ENCODE measurements around the gene CFAP54. TPM values are rescaled to one million over a fixed set of nuclear protein-coding genes. Genes with fewer than 3 reads are reported as not detected.

Gene CFAP54
- total RNA-seq, 1 experiment from 2014 or later = not detected

DNA sequence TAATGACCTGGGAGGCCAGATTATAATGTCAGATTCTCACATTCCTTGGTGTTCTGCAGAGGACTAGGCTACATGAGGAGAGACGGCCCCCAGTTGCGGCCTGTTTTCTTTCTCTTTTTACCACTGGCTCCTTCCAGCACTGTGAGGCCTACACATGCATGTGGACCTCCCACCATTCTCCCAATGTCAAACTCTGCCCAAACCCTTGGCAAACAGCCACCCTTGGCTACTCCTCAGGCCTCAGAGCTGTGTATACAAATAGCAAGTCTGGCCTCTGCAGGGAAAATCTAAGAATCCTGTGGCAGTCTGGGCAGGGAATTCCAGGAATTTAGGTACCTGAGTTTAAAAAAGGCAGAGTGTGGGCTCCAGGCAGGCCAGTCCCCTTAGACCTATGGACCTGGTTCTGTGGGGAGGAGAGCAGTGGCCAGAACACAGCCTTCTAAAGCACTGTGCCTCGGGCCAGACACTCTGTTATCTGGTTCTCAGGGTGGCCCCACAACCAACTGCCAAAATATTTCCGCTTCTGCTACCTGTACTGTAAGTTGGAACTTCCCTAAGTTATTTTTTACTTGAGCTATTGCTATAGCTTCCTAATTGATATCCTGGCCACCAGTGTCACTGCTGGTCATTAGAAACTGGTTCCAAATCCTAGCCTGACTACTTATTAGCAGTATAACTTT, 397.8 kb downstream of the CFAP54 start:
- DNase-seq (ENCODE audit: low spot score) = no peak

- no peak for DNase-seq (ENCODE audit: low spot score)
Measured at GRCh38 chr12:96889273-96889933, 400.0 kb downstream of the CFAP54 start.

GRCh38 chr12:96890331-96890730, 401.0 kb downstream of the CFAP54 start:
- DNase-seq (ENCODE audit: low spot score) = no peak

DNA sequence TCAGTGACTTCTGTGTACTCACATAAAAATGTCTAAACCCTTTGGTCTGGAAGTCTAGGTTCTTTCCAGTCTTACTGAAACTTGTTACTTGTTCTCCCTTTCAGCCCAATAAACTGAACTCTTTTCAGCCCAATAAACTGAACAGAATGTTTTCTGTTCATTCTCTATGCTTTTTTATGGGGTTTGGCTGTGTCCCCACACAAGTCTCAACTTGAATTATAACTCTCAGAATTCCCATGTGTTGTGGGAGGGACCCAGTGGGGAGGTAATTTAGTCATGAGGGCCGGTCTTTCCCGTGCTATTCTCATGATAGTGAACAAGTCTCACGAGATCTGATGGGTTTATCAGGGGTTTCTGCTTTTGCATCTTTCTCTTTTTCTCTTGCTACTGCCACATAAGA, 402.7 kb downstream of the CFAP54 start:
- DNase-seq (ENCODE audit: low spot score) = no peak

DNA sequence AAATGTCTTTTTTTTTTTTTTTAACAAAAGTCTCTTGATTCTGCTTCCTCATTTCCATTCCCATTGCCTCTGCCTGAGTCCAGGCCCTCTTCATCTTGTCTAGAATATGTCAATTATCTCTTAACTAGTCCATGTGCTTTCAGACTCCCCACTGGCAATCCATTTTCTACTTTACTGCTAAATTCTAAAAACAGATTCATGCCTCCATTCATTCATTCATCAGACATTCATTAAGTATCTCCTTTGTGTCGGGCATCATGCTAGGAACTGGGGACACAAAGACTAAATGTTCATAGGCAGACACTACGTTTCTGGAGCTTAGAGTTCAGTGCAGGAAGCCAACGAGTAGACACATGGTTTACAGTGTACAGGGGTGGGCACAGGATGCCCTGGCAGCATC, 408.0 kb downstream of the CFAP54 start:
- no peak for DNase-seq (ENCODE audit: low spot score)

GRCh38 chr12:96901175-96901574, 411.8 kb downstream of the CFAP54 start:
- DNase-seq (ENCODE audit: low spot score) = no peak

DNA sequence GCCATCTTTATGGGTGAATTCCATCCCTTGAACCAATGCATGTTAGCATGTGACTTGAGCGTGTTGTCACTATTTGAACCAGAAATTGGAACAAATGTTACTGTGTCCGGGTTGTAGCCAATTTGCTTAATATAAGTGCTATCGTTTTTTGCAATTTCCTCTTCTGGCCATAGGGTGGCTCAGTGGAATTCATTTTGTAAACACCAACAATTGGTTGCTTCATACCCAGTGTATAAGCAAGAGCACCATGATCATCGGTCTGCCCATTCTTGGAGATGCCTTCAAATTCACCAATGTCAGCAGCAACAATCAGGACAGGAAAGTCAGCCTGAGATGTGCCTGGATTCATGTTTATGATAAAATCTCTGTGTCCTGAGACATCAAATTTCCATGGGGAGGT, 412.7 kb downstream of the CFAP54 start:
- DNase-seq (ENCODE audit: low spot score) = peak; percentile 16

DNA sequence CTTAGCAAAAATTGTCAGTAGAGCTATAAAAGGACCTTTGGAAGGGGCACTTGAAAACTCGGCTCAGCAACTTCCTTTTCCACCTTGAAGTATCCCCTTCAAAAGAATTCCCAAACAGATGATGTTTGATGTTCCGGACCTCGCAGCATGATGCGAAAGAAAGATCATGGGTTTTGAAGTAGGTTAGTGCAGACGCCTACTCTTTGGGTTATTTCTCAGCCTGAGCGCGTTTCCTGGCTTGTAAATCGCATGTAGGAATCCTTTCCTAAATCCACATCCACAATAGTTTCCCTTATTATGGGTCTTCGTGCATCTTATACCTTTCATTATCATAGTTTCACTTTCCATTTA, 417.1 kb downstream of the CFAP54 start:
- DNase-seq (ENCODE audit: low spot score) = no peak

DNA sequence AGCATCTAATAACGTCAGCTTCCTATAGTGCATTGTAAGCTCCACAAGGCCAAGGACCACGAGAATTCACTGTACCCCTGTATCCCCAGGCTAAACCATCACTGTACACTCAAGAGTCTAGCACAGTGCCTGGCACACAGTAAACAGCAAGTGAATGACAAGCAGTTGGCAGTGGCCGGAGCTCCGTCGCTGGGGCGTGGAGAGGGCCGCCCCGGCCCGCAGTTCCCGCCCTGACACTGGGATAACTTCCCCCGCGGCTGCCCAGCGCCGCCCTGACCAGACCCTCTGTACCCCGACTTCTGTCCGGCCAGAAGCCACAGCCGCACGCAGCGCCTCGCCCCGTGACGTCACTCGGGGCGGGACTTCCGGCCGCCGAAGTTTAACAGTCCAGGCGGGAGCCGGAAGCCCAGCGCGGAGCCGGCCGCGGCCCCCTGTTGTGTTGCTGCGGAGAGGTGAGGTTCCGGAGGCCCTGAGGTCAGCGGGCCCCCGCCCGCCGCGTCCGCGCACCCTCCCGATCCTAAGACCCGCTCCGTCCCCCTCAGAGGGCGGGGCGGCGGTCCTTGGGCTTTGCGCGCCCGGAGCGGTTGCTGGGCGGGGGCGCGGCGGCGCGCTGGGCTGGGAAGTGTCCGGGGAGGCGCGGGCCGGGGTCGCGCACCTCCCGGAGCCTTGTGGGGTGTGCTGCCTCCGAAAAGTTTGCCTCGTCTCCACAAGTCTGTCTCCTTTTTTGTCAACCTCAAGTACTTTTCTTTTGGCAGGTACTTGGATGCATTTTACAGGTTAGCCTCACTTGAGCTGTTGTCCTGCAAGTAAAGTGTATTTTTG, 417.7 kb downstream of the CFAP54 start, which contains the start of gene NEDD1:
Gene NEDD1, plus strand, starts transcription at position 409 of the 822 bp plus-strand sequence. CDS start 2,503 bp downstream, outside the sequence.
- DNase-seq (ENCODE audit: low spot score) = peak; percentile 89

DNA sequence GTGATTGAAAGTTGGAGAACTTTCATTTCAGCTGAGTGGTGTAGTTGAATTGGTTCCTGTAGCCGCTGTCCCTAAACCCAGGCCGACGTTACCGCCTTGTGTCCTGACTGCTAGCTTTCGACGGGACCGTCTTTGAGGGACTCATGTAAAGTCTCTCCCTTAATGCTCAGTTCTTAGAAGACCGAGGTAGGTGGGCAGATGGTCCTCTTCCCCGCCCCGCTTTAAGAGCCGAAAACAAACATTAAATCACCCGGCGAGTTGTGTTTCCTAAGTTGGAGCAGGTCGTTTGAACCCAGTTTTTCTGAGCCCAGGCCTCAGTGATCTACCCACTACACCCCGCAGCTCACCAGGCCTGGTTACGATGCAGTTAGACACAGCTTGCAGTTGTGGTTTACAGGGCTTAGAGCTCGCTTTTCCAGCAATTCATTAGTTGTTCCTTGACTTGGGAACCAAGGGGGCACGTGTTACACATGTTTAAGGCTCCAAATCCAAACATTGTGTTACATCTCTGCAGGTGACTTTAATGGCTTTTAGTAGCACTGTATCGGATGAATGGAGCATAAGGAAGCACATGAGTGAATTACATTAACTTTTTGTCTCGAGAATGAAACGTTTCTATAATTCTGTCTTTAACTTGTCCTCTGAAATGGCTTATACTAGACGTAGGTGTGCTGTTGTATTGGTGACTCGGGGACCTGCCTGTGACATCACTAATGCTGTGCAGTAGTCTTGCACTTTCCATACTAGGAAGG, 418.5 kb downstream of the CFAP54 start:
- peak; percentile 55 for DNase-seq (ENCODE audit: low spot score)

- DNase-seq (ENCODE audit: low spot score) = no peak
Measured at GRCh38 chr12:96908423-96908675, 419.0 kb downstream of the CFAP54 start.

DNA sequence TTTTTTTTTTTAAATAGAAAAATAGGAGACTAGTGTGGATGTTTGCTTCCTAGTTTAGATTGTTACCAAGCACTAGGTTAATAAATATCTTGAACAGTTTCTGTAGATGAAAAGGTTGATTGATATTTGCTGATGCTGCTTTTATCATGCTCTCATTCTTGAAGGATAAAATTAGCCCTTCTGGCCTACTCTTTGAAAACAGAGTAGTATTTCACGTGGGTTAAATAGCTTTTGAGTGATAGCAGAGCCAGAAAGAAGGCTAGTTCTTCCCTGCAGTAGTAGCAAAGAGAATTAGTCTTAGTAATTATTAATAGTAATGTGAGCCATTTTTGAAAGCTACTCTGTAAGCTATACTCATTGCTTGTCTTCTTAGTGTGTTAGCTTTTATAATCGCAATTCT, 422.9 kb downstream of the CFAP54 start:
- DNase-seq (ENCODE audit: low spot score) = no peak

DNA sequence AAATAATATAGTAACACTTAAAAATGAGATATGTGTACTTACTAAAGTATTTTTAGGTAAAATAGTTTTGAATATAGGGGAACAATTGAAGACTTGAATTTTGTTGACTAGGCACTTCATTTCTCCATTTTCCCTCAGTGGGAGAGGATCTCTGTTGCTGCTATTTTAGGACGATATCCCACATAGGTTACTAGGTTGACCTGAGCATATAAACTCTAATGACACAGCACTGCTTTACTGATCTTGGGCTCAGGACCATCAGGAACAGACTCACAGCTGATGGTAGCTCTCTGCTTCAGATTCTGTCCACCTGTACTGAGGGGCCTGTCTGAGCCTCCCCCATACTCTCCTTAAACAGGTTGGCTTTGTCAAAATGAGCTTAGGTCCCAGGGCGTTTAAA, 423.6 kb downstream of the CFAP54 start:
- DNase-seq (ENCODE audit: low spot score) = no peak

DNA sequence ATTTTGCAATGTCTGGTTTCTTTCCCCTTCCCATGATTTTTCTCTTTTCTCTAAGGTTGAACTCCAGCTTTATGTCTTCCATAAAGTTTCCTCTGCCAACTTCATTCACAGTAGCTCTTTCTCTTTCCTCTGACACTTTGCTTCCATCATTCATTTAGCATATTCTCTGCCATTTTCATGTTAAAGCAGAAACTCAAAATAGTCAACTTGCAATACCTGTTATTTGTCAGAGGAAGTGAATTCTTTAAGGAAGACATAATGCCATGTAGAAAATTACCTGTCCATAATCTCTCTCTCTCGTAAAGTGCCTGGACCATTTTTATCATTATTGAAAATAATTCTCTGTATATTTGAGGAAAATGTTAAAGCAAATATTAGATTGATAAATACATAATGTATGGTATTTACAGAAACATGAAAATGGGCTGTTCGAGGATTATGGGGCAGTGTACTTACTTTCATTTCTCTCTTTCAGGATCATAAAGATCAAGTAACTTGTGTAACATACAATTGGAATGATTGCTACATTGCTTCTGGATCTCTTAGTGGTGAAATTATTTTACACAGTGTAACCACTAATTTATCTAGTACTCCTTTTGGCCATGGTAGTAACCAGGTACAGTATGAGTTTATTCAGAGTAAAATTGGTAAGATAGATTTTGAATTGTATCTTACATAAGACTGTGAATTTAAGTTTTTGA, 430.3 kb downstream of the CFAP54 start:
- DNase-seq (ENCODE audit: low spot score) = no peak

Other genes with a start within 250 kb of the CFAP54 start
- 7.1 and 9.2 TPM in 2 replicates for gene CDK17, start 89.1 kb upstream of the CFAP54 start, total RNA-seq (2014; rRNA removed; shearing (Covaris generic))